Measurements from ENCODE around the gene SAFB2. TPM values are rescaled to one million over a fixed set of nuclear protein-coding genes. Genes with fewer than 3 reads are reported as not detected.

The SAFB2 gene
- polyA plus RNA-seq, 1 of the 3 experiments (the other 2 are of a cell fraction): 37.7 TPM

DNA sequence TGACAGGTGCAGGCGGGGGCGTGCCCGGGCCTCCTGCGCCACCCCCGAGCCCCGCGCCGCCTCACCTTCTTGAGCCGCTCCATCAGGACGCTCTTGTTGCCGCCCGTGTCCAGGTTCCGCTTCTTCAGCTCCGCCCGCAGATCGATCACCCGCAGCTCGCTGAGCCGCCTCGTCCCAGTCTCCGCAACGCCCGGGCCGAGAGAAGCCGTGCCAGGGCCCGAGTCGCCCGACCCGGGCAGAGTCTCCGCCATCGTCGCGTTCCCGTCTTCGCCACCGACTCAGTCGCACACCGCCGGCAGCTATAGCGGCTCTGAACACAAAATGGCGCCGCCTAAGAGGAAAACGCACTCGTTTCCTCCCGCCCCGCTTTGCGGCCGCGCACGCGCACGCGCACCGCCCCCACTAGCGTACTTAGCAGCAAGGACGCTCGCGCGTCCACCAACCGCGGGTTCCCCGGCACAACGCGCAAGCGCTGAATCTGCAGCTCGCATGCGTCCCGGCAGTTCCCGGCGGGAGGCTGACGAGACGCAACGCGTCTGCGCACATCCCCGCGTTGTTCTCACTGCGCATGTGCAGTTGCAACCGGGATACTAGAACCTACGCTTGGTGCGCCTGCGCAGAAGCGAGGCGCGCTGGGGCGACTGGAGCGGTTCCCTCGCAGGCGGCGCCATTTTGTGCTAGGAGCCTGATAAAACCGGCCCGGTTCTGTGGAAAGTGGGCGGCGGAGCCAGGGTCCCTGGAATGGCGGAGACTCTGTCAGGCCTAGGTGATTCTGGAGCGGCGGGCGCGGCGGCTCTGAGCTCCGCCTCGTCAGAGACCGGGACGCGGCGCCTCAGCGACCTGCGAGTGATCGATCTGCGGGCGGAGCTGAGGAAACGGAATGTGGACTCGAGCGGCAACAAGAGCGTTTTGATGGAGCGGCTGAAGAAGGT is at the start of gene SAFB2, which contains the start of gene SAFB (continued):
- peak; percentile 44; the same call in 1 of the 2 replicates for TF ChIP-seq GABPA (IDR thresholded peaks at IDR 0.05; ENCODE audit: low read depth)
- TF ChIP-seq EZH2phosphoT487 (IDR thresholded peaks at IDR 0.05; ENCODE audit: borderline replicate concordance, low read depth): no peak
- no peak for TF ChIP-seq RXRA (IDR thresholded peaks at IDR 0.05; ENCODE audit: borderline replicate concordance, low read depth)
- TF ChIP-seq FOSL2 (IDR thresholded peaks at IDR 0.05; ENCODE audit: borderline replicate concordance, low read depth): no peak
- TF ChIP-seq, protein P1, sequence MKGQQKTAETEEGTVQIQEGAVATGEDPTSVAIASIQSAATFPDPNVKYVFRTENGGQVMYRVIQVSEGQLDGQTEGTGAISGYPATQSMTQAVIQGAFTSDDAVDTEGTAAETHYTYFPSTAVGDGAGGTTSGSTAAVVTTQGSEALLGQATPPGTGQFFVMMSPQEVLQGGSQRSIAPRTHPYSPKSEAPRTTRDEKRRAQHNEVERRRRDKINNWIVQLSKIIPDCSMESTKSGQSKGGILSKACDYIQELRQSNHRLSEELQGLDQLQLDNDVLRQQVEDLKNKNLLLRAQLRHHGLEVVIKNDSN (IDR thresholded peaks at IDR 0.05; ENCODE audit: borderline replicate concordance, low read depth): no peak
- TF ChIP-seq, protein P2, sequence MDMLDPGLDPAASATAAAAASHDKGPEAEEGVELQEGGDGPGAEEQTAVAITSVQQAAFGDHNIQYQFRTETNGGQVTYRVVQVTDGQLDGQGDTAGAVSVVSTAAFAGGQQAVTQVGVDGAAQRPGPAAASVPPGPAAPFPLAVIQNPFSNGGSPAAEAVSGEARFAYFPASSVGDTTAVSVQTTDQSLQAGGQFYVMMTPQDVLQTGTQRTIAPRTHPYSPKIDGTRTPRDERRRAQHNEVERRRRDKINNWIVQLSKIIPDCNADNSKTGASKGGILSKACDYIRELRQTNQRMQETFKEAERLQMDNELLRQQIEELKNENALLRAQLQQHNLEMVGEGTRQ (IDR thresholded peaks at IDR 0.05; ENCODE audit: borderline replicate concordance, low read depth, low read length): no peak
- no peak for TF ChIP-seq FOXM1 (IDR thresholded peaks at IDR 0.05; ENCODE audit: low read depth)
- TF ChIP-seq POLR2AphosphoS5 (IDR thresholded peaks at IDR 0.05; ENCODE audit: low read depth, low read length): peak; percentile 92
- peak; percentile 25; the same call in 1 of the 2 replicates for TF ChIP-seq ELF1 (IDR thresholded peaks at IDR 0.05)
- no peak for TF ChIP-seq RCOR1 (IDR thresholded peaks at IDR 0.05; ENCODE audit: low read length)
- TF ChIP-seq NFIC (IDR thresholded peaks at IDR 0.05; ENCODE audit: borderline replicate concordance): no peak
- TF ChIP-seq GATA2 (CRISPR knock-in tag; IDR thresholded peaks at IDR 0.05): no peak

DNA sequence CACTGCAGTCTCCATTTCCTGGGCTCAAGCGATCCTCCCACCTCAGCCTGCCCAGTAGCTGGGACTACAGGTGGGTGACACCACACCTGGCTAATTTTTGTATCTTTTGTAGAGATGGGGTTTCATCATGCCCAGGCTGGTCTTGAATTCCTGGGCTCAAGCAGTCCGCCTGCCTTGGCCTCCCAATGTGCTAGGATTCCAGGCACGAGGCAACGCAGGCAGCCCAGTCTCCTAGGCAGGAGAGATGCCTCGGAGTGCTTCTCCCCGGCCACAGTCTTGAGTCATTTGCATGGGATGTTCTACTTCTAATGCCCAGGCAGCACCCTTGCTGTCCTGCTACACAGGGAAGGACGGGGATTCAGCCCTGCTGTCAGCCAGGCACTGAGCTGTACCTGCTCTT is 49.0 kb upstream of the SAFB2 start:
- CTCF ChIA-PET: no interaction called here
- Histone ChIP-seq H3K4me2 (no peak overlapping the region), H3K27ac (ENCODE audit: low read depth in 2 of 2, low read length in 1 of 2) (no peak overlapping the region), H3K4me1 (ENCODE audit: control insufficient read depth in 1 of 2, insufficient read depth in 2 of 2, low read depth in 1 of 2, low read length in 1 of 2) (peaks cover 0 to 2% of the 10 kb centered on the region in 2 experiments; a peak in 1 of 4 replicates), H3K27me3 (ENCODE audit: insufficient read depth) (no peaks in the 10 kb centered on the region), H4K20me1 (ENCODE audit: insufficient read depth) (no peaks in the 10 kb centered on the region), H2AFZ (ENCODE audit: low read depth) (no peak overlapping the region), H3K36me3 (replicated peaks in 1 of 2; ENCODE audit: control insufficient read depth in 1 of 2, insufficient read depth in 2 of 2, low read length in 1 of 2) (peaks cover 15 to 32% of the 10 kb centered on the region in 2 experiments), H3K79me2 (ENCODE audit: insufficient read depth) (no peaks in the 10 kb centered on the region), H3K4me3 (ENCODE audit: low read depth in 2 of 2, low read length in 1 of 2) (no peak overlapping the region), H3K9me2 (no peaks in the 10 kb centered on the region), H3F3A (replicated peaks; ENCODE audit: insufficient read depth) (peaks cover 4% of the 10 kb centered on the region), H3K9ac (no peak overlapping the region), H3K9me3 (no peaks in the 10 kb centered on the region)
- POLR2A ChIA-PET: no interaction called here
- 93% methylated on average over 3 of the region's 7 CpGs for WGBS (ENCODE audit: low lambda C conversion rate)
- DNase-seq: no peak
- no peak for TF ChIP-seq FOXM1 (IDR thresholded peaks at IDR 0.05; ENCODE audit: low read depth)
- no peak for TF ChIP-seq SMC3 (IDR thresholded peaks at IDR 0.05; ENCODE audit: low read depth, low read length)
- TF ChIP-seq, protein P3, sequence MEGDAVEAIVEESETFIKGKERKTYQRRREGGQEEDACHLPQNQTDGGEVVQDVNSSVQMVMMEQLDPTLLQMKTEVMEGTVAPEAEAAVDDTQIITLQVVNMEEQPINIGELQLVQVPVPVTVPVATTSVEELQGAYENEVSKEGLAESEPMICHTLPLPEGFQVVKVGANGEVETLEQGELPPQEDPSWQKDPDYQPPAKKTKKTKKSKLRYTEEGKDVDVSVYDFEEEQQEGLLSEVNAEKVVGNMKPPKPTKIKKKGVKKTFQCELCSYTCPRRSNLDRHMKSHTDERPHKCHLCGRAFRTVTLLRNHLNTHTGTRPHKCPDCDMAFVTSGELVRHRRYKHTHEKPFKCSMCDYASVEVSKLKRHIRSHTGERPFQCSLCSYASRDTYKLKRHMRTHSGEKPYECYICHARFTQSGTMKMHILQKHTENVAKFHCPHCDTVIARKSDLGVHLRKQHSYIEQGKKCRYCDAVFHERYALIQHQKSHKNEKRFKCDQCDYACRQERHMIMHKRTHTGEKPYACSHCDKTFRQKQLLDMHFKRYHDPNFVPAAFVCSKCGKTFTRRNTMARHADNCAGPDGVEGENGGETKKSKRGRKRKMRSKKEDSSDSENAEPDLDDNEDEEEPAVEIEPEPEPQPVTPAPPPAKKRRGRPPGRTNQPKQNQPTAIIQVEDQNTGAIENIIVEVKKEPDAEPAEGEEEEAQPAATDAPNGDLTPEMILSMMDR (IDR thresholded peaks at IDR 0.05): no peak
- TF ChIP-seq, protein P4, sequence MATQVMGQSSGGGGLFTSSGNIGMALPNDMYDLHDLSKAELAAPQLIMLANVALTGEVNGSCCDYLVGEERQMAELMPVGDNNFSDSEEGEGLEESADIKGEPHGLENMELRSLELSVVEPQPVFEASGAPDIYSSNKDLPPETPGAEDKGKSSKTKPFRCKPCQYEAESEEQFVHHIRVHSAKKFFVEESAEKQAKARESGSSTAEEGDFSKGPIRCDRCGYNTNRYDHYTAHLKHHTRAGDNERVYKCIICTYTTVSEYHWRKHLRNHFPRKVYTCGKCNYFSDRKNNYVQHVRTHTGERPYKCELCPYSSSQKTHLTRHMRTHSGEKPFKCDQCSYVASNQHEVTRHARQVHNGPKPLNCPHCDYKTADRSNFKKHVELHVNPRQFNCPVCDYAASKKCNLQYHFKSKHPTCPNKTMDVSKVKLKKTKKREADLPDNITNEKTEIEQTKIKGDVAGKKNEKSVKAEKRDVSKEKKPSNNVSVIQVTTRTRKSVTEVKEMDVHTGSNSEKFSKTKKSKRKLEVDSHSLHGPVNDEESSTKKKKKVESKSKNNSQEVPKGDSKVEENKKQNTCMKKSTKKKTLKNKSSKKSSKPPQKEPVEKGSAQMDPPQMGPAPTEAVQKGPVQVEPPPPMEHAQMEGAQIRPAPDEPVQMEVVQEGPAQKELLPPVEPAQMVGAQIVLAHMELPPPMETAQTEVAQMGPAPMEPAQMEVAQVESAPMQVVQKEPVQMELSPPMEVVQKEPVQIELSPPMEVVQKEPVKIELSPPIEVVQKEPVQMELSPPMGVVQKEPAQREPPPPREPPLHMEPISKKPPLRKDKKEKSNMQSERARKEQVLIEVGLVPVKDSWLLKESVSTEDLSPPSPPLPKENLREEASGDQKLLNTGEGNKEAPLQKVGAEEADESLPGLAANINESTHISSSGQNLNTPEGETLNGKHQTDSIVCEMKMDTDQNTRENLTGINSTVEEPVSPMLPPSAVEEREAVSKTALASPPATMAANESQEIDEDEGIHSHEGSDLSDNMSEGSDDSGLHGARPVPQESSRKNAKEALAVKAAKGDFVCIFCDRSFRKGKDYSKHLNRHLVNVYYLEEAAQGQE (IDR thresholded peaks at IDR 0.05; ENCODE audit: low read depth, low read length): no peak
- no peak for TF ChIP-seq RAD21 (IDR thresholded peaks at IDR 0.05; ENCODE audit: low read length)
- no peak for TF ChIP-seq TAF1 (IDR thresholded peaks at IDR 0.05; ENCODE audit: borderline replicate concordance, low read depth, low read length)
- no peak for TF ChIP-seq MEF2A (IDR thresholded peaks at IDR 0.05; ENCODE audit: borderline replicate concordance, low read depth)
- no peak for TF ChIP-seq NFIC (IDR thresholded peaks at IDR 0.05; ENCODE audit: borderline replicate concordance)
- no peak for TF ChIP-seq GABPA (IDR thresholded peaks at IDR 0.05; ENCODE audit: low read depth)
- TF ChIP-seq POLR2AphosphoS5 (IDR thresholded peaks at IDR 0.05; ENCODE audit: low read depth, low read length): no peak
- no peak for TF ChIP-seq MXI1 (IDR thresholded peaks at IDR 0.05; ENCODE audit: low read depth, low read length)
- no peak for TF ChIP-seq NRF1 (IDR thresholded peaks at IDR 0.05; ENCODE audit: low read depth, low read length)
- TF ChIP-seq, protein P1 (IDR thresholded peaks at IDR 0.05; ENCODE audit: borderline replicate concordance, low read depth): no peak
- TF ChIP-seq, protein P5, sequence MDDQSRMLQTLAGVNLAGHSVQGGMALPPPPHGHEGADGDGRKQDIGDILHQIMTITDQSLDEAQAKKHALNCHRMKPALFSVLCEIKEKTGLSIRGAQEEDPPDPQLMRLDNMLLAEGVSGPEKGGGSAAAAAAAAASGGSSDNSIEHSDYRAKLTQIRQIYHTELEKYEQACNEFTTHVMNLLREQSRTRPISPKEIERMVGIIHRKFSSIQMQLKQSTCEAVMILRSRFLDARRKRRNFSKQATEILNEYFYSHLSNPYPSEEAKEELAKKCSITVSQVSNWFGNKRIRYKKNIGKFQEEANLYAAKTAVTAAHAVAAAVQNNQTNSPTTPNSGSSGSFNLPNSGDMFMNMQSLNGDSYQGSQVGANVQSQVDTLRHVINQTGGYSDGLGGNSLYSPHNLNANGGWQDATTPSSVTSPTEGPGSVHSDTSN (IDR thresholded peaks at IDR 0.05): no peak
